Measurements from ENCODE around the gene NUP210. TPM values are rescaled to one million over a fixed set of nuclear protein-coding genes. Genes with fewer than 3 reads are reported as not detected.

NUP210 gene
- total and polyA plus RNA-seq, 2 of the 13 experiments (the other 11 are each of a cell fraction or from before 2014, with no cell fraction given) = 31.6 to 35.2 TPM

GRCh38 chr3:13393427-13394360 is 26.4 kb downstream of the NUP210 start (continued):
- TF ChIP-seq, protein P1, sequence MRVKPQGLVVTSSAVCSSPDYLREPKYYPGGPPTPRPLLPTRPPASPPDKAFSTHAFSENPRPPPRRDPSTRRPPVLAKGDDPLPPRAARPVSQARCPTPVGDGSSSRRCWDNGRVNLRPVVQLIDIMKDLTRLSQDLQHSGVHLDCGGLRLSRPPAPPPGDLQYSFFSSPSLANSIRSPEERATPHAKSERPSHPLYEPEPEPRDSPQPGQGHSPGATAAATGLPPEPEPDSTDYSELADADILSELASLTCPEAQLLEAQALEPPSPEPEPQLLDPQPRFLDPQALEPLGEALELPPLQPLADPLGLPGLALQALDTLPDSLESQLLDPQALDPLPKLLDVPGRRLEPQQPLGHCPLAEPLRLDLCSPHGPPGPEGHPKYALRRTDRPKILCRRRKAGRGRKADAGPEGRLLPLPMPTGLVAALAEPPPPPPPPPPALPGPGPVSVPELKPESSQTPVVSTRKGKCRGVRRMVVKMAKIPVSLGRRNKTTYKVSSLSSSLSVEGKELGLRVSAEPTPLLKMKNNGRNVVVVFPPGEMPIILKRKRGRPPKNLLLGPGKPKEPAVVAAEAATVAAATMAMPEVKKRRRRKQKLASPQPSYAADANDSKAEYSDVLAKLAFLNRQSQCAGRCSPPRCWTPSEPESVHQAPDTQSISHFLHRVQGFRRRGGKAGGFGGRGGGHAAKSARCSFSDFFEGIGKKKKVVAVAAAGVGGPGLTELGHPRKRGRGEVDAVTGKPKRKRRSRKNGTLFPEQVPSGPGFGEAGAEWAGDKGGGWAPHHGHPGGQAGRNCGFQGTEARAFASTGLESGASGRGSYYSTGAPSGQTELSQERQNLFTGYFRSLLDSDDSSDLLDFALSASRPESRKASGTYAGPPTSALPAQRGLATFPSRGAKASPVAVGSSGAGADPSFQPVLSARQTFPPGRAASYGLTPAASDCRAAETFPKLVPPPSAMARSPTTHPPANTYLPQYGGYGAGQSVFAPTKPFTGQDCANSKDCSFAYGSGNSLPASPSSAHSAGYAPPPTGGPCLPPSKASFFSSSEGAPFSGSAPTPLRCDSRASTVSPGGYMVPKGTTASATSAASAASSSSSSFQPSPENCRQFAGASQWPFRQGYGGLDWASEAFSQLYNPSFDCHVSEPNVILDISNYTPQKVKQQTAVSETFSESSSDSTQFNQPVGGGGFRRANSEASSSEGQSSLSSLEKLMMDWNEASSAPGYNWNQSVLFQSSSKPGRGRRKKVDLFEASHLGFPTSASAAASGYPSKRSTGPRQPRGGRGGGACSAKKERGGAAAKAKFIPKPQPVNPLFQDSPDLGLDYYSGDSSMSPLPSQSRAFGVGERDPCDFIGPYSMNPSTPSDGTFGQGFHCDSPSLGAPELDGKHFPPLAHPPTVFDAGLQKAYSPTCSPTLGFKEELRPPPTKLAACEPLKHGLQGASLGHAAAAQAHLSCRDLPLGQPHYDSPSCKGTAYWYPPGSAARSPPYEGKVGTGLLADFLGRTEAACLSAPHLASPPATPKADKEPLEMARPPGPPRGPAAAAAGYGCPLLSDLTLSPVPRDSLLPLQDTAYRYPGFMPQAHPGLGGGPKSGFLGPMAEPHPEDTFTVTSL (CRISPR knock-in tag; IDR thresholded peaks at IDR 0.05; ENCODE audit: borderline replicate concordance) = peak; percentile 90
- TF ChIP-seq DRAP1 (CRISPR knock-in tag; IDR thresholded peaks at IDR 0.05) (0 out of 2 replicates have a peak, but pooled peaks have one; percentile 17), DPF2 (CRISPR knock-in tag; IDR thresholded peaks at IDR 0.05; ENCODE audit: borderline replicate concordance, low read depth) (peak; percentile 93), ZNF557 (CRISPR knock-in tag; IDR thresholded peaks at IDR 0.05) (0 out of 2 replicates have a peak, but pooled peaks have one; percentile 26), SALL2 (CRISPR knock-in tag; IDR thresholded peaks at IDR 0.05) (peak; percentile 41; the same call in 1 of the 2 replicates), CREM (IDR thresholded peaks at IDR 0.05) (peak; percentile 56; the same call in 1 of the 2 replicates), CREM (CRISPR knock-in tag; IDR thresholded peaks at IDR 0.05) (no peak), ZNF430 (CRISPR knock-in tag; IDR thresholded peaks at IDR 0.05) (peak; percentile 78; the same call in 1 of the 2 replicates), CEBPG (CRISPR knock-in tag; IDR thresholded peaks at IDR 0.05) (peak; percentile 94)
- TF ChIP-seq, protein P2, sequence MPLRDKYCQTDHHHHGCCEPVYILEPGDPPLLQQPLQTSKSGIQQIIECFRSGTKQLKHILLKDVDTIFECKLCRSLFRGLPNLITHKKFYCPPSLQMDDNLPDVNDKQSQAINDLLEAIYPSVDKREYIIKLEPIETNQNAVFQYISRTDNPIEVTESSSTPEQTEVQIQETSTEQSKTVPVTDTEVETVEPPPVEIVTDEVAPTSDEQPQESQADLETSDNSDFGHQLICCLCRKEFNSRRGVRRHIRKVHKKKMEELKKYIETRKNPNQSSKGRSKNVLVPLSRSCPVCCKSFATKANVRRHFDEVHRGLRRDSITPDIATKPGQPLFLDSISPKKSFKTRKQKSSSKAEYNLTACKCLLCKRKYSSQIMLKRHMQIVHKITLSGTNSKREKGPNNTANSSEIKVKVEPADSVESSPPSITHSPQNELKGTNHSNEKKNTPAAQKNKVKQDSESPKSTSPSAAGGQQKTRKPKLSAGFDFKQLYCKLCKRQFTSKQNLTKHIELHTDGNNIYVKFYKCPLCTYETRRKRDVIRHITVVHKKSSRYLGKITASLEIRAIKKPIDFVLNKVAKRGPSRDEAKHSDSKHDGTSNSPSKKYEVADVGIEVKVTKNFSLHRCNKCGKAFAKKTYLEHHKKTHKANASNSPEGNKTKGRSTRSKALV (CRISPR knock-in tag; IDR thresholded peaks at IDR 0.05) = no peak
- TF ChIP-seq, protein P3, sequence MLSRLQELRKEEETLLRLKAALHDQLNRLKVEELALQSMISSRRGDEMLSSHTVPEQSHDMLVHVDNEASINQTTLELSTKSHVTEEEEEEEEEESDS (CRISPR knock-in tag; IDR thresholded peaks at IDR 0.05; ENCODE audit: borderline replicate concordance) = no peak
- TF ChIP-seq, protein P4, sequence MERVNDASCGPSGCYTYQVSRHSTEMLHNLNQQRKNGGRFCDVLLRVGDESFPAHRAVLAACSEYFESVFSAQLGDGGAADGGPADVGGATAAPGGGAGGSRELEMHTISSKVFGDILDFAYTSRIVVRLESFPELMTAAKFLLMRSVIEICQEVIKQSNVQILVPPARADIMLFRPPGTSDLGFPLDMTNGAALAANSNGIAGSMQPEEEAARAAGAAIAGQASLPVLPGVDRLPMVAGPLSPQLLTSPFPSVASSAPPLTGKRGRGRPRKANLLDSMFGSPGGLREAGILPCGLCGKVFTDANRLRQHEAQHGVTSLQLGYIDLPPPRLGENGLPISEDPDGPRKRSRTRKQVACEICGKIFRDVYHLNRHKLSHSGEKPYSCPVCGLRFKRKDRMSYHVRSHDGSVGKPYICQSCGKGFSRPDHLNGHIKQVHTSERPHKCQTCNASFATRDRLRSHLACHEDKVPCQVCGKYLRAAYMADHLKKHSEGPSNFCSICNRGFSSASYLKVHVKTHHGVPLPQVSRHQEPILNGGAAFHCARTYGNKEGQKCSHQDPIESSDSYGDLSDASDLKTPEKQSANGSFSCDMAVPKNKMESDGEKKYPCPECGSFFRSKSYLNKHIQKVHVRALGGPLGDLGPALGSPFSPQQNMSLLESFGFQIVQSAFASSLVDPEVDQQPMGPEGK (CRISPR knock-in tag; IDR thresholded peaks at IDR 0.05) = 0 out of 2 replicates have a peak, but pooled peaks have one; percentile 34
- TF ChIP-seq, protein P5, sequence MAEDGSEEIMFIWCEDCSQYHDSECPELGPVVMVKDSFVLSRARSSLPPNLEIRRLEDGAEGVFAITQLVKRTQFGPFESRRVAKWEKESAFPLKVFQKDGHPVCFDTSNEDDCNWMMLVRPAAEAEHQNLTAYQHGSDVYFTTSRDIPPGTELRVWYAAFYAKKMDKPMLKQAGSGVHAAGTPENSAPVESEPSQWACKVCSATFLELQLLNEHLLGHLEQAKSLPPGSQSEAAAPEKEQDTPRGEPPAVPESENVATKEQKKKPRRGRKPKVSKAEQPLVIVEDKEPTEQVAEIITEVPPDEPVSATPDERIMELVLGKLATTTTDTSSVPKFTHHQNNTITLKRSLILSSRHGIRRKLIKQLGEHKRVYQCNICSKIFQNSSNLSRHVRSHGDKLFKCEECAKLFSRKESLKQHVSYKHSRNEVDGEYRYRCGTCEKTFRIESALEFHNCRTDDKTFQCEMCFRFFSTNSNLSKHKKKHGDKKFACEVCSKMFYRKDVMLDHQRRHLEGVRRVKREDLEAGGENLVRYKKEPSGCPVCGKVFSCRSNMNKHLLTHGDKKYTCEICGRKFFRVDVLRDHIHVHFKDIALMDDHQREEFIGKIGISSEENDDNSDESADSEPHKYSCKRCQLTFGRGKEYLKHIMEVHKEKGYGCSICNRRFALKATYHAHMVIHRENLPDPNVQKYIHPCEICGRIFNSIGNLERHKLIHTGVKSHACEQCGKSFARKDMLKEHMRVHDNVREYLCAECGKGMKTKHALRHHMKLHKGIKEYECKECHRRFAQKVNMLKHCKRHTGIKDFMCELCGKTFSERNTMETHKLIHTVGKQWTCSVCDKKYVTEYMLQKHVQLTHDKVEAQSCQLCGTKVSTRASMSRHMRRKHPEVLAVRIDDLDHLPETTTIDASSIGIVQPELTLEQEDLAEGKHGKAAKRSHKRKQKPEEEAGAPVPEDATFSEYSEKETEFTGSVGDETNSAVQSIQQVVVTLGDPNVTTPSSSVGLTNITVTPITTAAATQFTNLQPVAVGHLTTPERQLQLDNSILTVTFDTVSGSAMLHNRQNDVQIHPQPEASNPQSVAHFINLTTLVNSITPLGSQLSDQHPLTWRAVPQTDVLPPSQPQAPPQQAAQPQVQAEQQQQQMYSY (CRISPR knock-in tag; IDR thresholded peaks at IDR 0.05) = 0 out of 2 replicates have a peak, but pooled peaks have one; percentile 43

Measured in HepG2 (cell line).